ENCODE results near the gene FGF8.

FGF8 gene

GRCh38 chr10:101749047-101750016, 26.6 kb downstream of the FGF8 start:
- DNase-seq (ENCODE audit: low read depth) = peak; percentile 22
- TF ChIP-seq MYC (IDR thresholded peaks at IDR 0.05; ENCODE audit: low read depth, low read length) (no peak), MAX (IDR thresholded peaks at IDR 0.05; ENCODE audit: low read depth, low read length) (no peak), POLR2A (IDR thresholded peaks at IDR 0.05; ENCODE audit: extremely low read depth, insufficient read length) (no peak), CTCF (IDR thresholded peaks at IDR 0.05; ENCODE audit: low read depth, low read length) (no peak)

GRCh38 chr10:101748496-101748895, 27.4 kb downstream of the FGF8 start:
- no peak overlapping the region for H3K4me3 ChIP-seq (ENCODE audit: low read depth, low read length)
- TF ChIP-seq MAX (IDR thresholded peaks at IDR 0.05; ENCODE audit: low read depth, low read length) = no peak
- no peak for TF ChIP-seq MYC (IDR thresholded peaks at IDR 0.05; ENCODE audit: low read depth, low read length)
- TF ChIP-seq CTCF (IDR thresholded peaks at IDR 0.05; ENCODE audit: low read depth, low read length) = no peak
- no peak for TF ChIP-seq POLR2A (IDR thresholded peaks at IDR 0.05; ENCODE audit: extremely low read depth, insufficient read length)
- no peak for DNase-seq (ENCODE audit: low read depth)

More at GRCh38 chr10:101749047-101750016, 26.6 kb downstream of the FGF8 start:
- no peak overlapping the region for H3K4me3 ChIP-seq (ENCODE audit: low read depth, low read length)

GRCh38 chr10:101745074-101745696, 30.7 kb downstream of the FGF8 start:
- no peak for TF ChIP-seq MAX (IDR thresholded peaks at IDR 0.05; ENCODE audit: low read depth, low read length)
- H3K4me3 ChIP-seq (ENCODE audit: low read depth, low read length) = no peak overlapping the region
- no peak for DNase-seq (ENCODE audit: low read depth)

GRCh38 chr10:101744267-101744666, 31.6 kb downstream of the FGF8 start:
- no peak for DNase-seq (ENCODE audit: low read depth)
- no peak for TF ChIP-seq MAX (IDR thresholded peaks at IDR 0.05; ENCODE audit: low read depth, low read length)
- TF ChIP-seq CTCF (IDR thresholded peaks at IDR 0.05; ENCODE audit: low read depth, low read length) = no peak
- TF ChIP-seq MYC (IDR thresholded peaks at IDR 0.05; ENCODE audit: low read depth, low read length) = no peak
- no peak for TF ChIP-seq POLR2A (IDR thresholded peaks at IDR 0.05; ENCODE audit: extremely low read depth, insufficient read length)
- H3K4me3 ChIP-seq (ENCODE audit: low read depth, low read length) = no peak overlapping the region

- no peak for DNase-seq (ENCODE audit: low read depth)
- no peak overlapping the region for H3K4me3 ChIP-seq (ENCODE audit: low read depth, low read length)
- TF ChIP-seq POLR2A (IDR thresholded peaks at IDR 0.05; ENCODE audit: extremely low read depth, insufficient read length) = no peak
- no peak for TF ChIP-seq CTCF (IDR thresholded peaks at IDR 0.05; ENCODE audit: low read depth, low read length)
- TF ChIP-seq MYC (IDR thresholded peaks at IDR 0.05; ENCODE audit: low read depth, low read length) = no peak
- TF ChIP-seq MAX (IDR thresholded peaks at IDR 0.05; ENCODE audit: low read depth, low read length) = no peak
These were observed 34.0 kb downstream of the FGF8 start for GRCh38 chr10:101741938-101742337.

- DNase-seq (ENCODE audit: low read depth) = peak; percentile 21
- H3K4me3 ChIP-seq (ENCODE audit: low read depth, low read length) = no peak overlapping the region
- TF ChIP-seq CTCF (IDR thresholded peaks at IDR 0.05; ENCODE audit: low read depth, low read length) (no peak), POLR2A (IDR thresholded peaks at IDR 0.05; ENCODE audit: extremely low read depth, insufficient read length) (no peak), MYC (IDR thresholded peaks at IDR 0.05; ENCODE audit: low read depth, low read length) (no peak), MAX (IDR thresholded peaks at IDR 0.05; ENCODE audit: low read depth, low read length) (no peak)
These were observed 39.2 kb downstream of the FGF8 start for GRCh38 chr10:101736666-101737065.

Data from NB4 (cell line).